ENCODE data around the gene PRRC1. TPM values are rescaled to one million over a fixed set of nuclear protein-coding genes. Genes with fewer than 3 reads are reported as not detected.
"Not testable (repeated sequence)": the region's sequence is repeated elsewhere in the genome, so short reads cannot be mapped to it uniquely, and the experiment has no call there.

PRRC1 gene
- total RNA-seq, 4 donors from 2014 or later = 30.2 to 58.4 (median 44.9) TPM

- TF ChIP-seq POLR2A (IDR thresholded peaks at IDR 0.05) (no peak), CTCF (IDR thresholded peaks at IDR 0.05) (no peak)
- no peak for DNase-seq (ENCODE audit: low spot score in 2 of 2)
- no peak overlapping the region for H3K4me3 ChIP-seq (ENCODE audit: low read depth, poor library complexity, severe bottlenecking)
- 97 to 98% methylated on average over 6 of the region's 6 CpGs for WGBS, 2 donors
- intact Hi-C loops (cut with DNase I; ENCODE audit: low total_unique reads) = no loop called here
Measured at GRCh38 chr5:127521138-127521770, 3.8 kb downstream of the PRRC1 start.

- no peak for DNase-seq (ENCODE audit: low spot score in 2 of 2)
- intact Hi-C loops (cut with DNase I; ENCODE audit: low total_unique reads) = no loop called here
- WGBS, 2 donors = 97 to 100% methylated on average over 1 of the region's 1 CpG
- H3K4me3 ChIP-seq (ENCODE audit: low read depth, poor library complexity, severe bottlenecking) = no peak overlapping the region
- TF ChIP-seq CTCF (IDR thresholded peaks at IDR 0.05) (no peak), POLR2A (IDR thresholded peaks at IDR 0.05) (no peak)
Measured at GRCh38 chr5:127525181-127525580, 7.7 kb downstream of the PRRC1 start.

- TF ChIP-seq CTCF (IDR thresholded peaks at IDR 0.05) = no peak
- no peak for TF ChIP-seq POLR2A (IDR thresholded peaks at IDR 0.05)
- 88 to 90% methylated on average over 5 of the region's 5 CpGs for WGBS, 2 donors
- H3K4me3 ChIP-seq (ENCODE audit: low read depth, poor library complexity, severe bottlenecking) = no peak overlapping the region
- DNase-seq (ENCODE audit: low spot score in 2 of 2) = no peak
- intact Hi-C loops (cut with DNase I; ENCODE audit: low total_unique reads) = no loop called here
Measured at GRCh38 chr5:127529904-127530682, 12.7 kb downstream of the PRRC1 start.

GRCh38 chr5:127536687-127537086, 19.2 kb downstream of the PRRC1 start:
- no peak for TF ChIP-seq POLR2A (IDR thresholded peaks at IDR 0.05)
- no peak for TF ChIP-seq CTCF (IDR thresholded peaks at IDR 0.05)
- WGBS, 2 donors = 80 to 88% methylated on average over 2 of the region's 2 CpGs
- H3K4me3 ChIP-seq (ENCODE audit: low read depth, poor library complexity, severe bottlenecking) = no peak overlapping the region
- intact Hi-C loops (cut with DNase I; ENCODE audit: low total_unique reads) = no loop called here
- no peak for DNase-seq (ENCODE audit: low spot score in 2 of 2)

- H3K4me3 ChIP-seq (ENCODE audit: low read depth, poor library complexity, severe bottlenecking); intact Hi-C loops (cut with DNase I; ENCODE audit: low total_unique reads); DNase-seq (ENCODE audit: low spot score in 2 of 2): not testable (repeated sequence)
- 98% methylated on average over 3 of the region's 3 CpGs for WGBS, 2 donors
Measured at GRCh38 chr5:127540553-127540952, 23.1 kb downstream of the PRRC1 start.

- WGBS, 2 donors = 80 to 100% methylated on average over 1 of the region's 1 CpG
- DNase-seq (ENCODE audit: low spot score in 2 of 2); H3K4me3 ChIP-seq (ENCODE audit: low read depth, poor library complexity, severe bottlenecking); intact Hi-C loops (cut with DNase I; ENCODE audit: low total_unique reads): not testable (repeated sequence)
Measured at GRCh38 chr5:127545249-127545648, 27.8 kb downstream of the PRRC1 start.
